ENCODE results near the gene CSK. TPM values are rescaled to one million over a fixed set of nuclear protein-coding genes. Genes with fewer than 3 reads are reported as not detected.

The CSK gene
- total and polyA plus RNA-seq, 2 experiments from 2014 or later = 16.9 to 19.1 TPM

- 82% methylated on average over 5 of the region's 5 CpGs for WGBS (ENCODE audit: low lambda C conversion rate, missing lambda C conversion rate)
- no peak for DNase-seq (ENCODE audit: low spot score)
- no peak overlapping the region for H3K4me2 ChIP-seq
- H3K9me2 ChIP-seq (replicated peaks; ENCODE audit: insufficient read depth) = no peaks in the 10 kb centered on the region
- no peak overlapping the region for H2AFZ ChIP-seq
- H3K27me3 ChIP-seq = no peaks in the 10 kb centered on the region
- TF ChIP-seq CTCF (IDR thresholded peaks at IDR 0.05; ENCODE audit: poor library complexity) (no peak), EZH2phosphoT487 (IDR thresholded peaks at IDR 0.05; ENCODE audit: low read depth, severe bottlenecking, unreplicated experiment) (no peak), EZH2 (IDR thresholded peaks at IDR 0.05; ENCODE audit: borderline replicate concordance) (no peak)
- H3K9me3 ChIP-seq (ENCODE audit: low read depth) = no peaks in the 10 kb centered on the region
- H4K20me1 ChIP-seq (ENCODE audit: insufficient read depth, poor library complexity, severe bottlenecking) = no peaks in the 10 kb centered on the region
- H3K36me3 ChIP-seq (replicated peaks; ENCODE audit: insufficient read depth, low read depth) = no peaks in the 10 kb centered on the region
- no peak overlapping the region for H3K4me3 ChIP-seq
- H3K79me2 ChIP-seq = no peaks in the 10 kb centered on the region
- H3K27ac ChIP-seq = no peak overlapping the region
- H3K4me1 ChIP-seq (ENCODE audit: insufficient read depth) = no peaks in the 10 kb centered on the region
Observed at GRCh38 chr15:74807282-74807681, 25.4 kb downstream of the CSK start.

- H3K9me2 ChIP-seq (replicated peaks; ENCODE audit: insufficient read depth) = no peaks in the 10 kb centered on the region
- no peak overlapping the region for H3K4me2 ChIP-seq
- H3K4me3 ChIP-seq = no peak overlapping the region
- H3K27ac ChIP-seq = no peak overlapping the region
- no peaks in the 10 kb centered on the region for H4K20me1 ChIP-seq (ENCODE audit: insufficient read depth, poor library complexity, severe bottlenecking)
- H3K4me1 ChIP-seq (ENCODE audit: insufficient read depth) = no peaks in the 10 kb centered on the region
- WGBS (ENCODE audit: low lambda C conversion rate, missing lambda C conversion rate) = 90% methylated on average over 18 of the region's 18 CpGs
- H3K9me3 ChIP-seq (ENCODE audit: low read depth) = no peaks in the 10 kb centered on the region
- TF ChIP-seq EZH2phosphoT487 (IDR thresholded peaks at IDR 0.05; ENCODE audit: low read depth, severe bottlenecking, unreplicated experiment) (no peak), EZH2 (IDR thresholded peaks at IDR 0.05; ENCODE audit: borderline replicate concordance) (no peak), CTCF (IDR thresholded peaks at IDR 0.05; ENCODE audit: poor library complexity) (no peak)
- H3K36me3 ChIP-seq (replicated peaks; ENCODE audit: insufficient read depth, low read depth) = no peaks in the 10 kb centered on the region
- H2AFZ ChIP-seq = no peak overlapping the region
- H3K79me2 ChIP-seq = no peaks in the 10 kb centered on the region
- no peaks in the 10 kb centered on the region for H3K27me3 ChIP-seq
- no peak for DNase-seq (ENCODE audit: low spot score)
Observed at GRCh38 chr15:74808078-74808839, 26.4 kb downstream of the CSK start.

GRCh38 chr15:74808840-74809229 lies 27.0 kb downstream of the CSK start:
- no peak overlapping the region for H3K4me2 ChIP-seq

More at GRCh38 chr15:74808840-74809229, 27.0 kb downstream of the CSK start:
- H3K36me3 ChIP-seq (replicated peaks; ENCODE audit: insufficient read depth, low read depth) = no peaks in the 10 kb centered on the region
- TF ChIP-seq EZH2phosphoT487 (IDR thresholded peaks at IDR 0.05; ENCODE audit: low read depth, severe bottlenecking, unreplicated experiment) (no peak), CTCF (IDR thresholded peaks at IDR 0.05; ENCODE audit: poor library complexity) (no peak), EZH2 (IDR thresholded peaks at IDR 0.05; ENCODE audit: borderline replicate concordance) (no peak)
- H2AFZ ChIP-seq = no peak overlapping the region
- no peaks in the 10 kb centered on the region for H3K27me3 ChIP-seq
- H3K4me3 ChIP-seq = no peak overlapping the region
- H3K4me1 ChIP-seq (ENCODE audit: insufficient read depth) = no peaks in the 10 kb centered on the region
- no peaks in the 10 kb centered on the region for H3K79me2 ChIP-seq
- H3K27ac ChIP-seq = no peak overlapping the region
- H3K9me3 ChIP-seq (ENCODE audit: low read depth) = no peaks in the 10 kb centered on the region
- no peaks in the 10 kb centered on the region for H4K20me1 ChIP-seq (ENCODE audit: insufficient read depth, poor library complexity, severe bottlenecking)
- H3K9me2 ChIP-seq (replicated peaks; ENCODE audit: insufficient read depth) = no peaks in the 10 kb centered on the region
- WGBS (ENCODE audit: low lambda C conversion rate, missing lambda C conversion rate) = 69% methylated on average over 4 of the region's 4 CpGs
- DNase-seq (ENCODE audit: low spot score) = no peak

Measured in hepatocyte (in vitro differentiated cells).